ENCODE measurements around the gene DNAJB8.

- TF ChIP-seq CTCF (conservative IDR thresholded peaks at IDR 0.05; ENCODE audit: low read depth, low read length) (no peak), EZH2 (IDR thresholded peaks at IDR 0.05; ENCODE audit: borderline replicate concordance, low read depth, low read length, poor library complexity, severe bottlenecking) (no peak)
Measured at GRCh38 chr3:128488636-128488990, 21.9 kb upstream of the DNAJB8 start.

Data from A673 (cell line).